Keratinocyte (primary cell): Measurements from ENCODE around the gene LYZL4. TPM values are rescaled to one million over a fixed set of nuclear protein-coding genes. Genes with fewer than 3 reads are reported as not detected.
A peak's percentile ranks its signal among the peaks of the same experiment; 100 is the strongest.

Source experiments
- DNase-seq: peaks from one replicate; pipeline ENCODE4 v3.0.0-alpha.2; 2011; ENCODE audit warnings: low read depth, missing footprints, low spot score
- FAIRE-seq: peaks from 2 replicates; lab custom pipeline; 2011; peaks lifted over from hg19 to GRCh38; lab: Jason Lieb, UNC
- H2AFZ ChIP-seq: 2 replicates; pipeline ENCODE4 v1.6.0; 2012; ENCODE audit warnings: low read length, control low read depth, inconsistent platforms; ENCODE audit not compliant: control insufficient read depth
- H3K27ac ChIP-seq: 2 replicates; pipeline ENCODE4 v1.5.1; 2011; ENCODE audit warnings: low read length; ENCODE audit not compliant: control insufficient read depth, insufficient read depth
- H3K27me3 ChIP-seq: 3 replicates; pipeline ENCODE4 v1.6.0; 2011; ENCODE audit warnings: low read length; ENCODE audit not compliant: control insufficient read depth, insufficient read depth; ENCODE audit errors: extremely low read depth
- H3K36me3 ChIP-seq, 2 experiments: 2 replicates in 1 of 2; 3 replicates in 1 of 2; pipeline ENCODE4 v1.5.1; 2011; ENCODE audit warnings: low read length in 2 of 2, mild to moderate bottlenecking in 1 of 2; ENCODE audit not compliant: control insufficient read depth in 2 of 2, insufficient read depth in 2 of 2; ENCODE audit errors: extremely low read depth in 1 of 2
- H3K4me1 ChIP-seq: 3 replicates; pipeline ENCODE4 v1.5.1; 2011; ENCODE audit warnings: low read length; ENCODE audit not compliant: control insufficient read depth, insufficient read depth; ENCODE audit errors: extremely low read depth
- H3K4me2 ChIP-seq: 3 replicates; pipeline ENCODE4 v1.6.0; 2011; ENCODE audit warnings: low read depth, low read length; ENCODE audit not compliant: control insufficient read depth, insufficient read depth; ENCODE audit errors: extremely low read depth
- H3K4me3 ChIP-seq, 3 experiments: fragments of 200-600 bp in 1 of 3; sonication (generic) in 1 of 3; 2 replicates in 2 of 3; 3 replicates in 1 of 3; pipeline ENCODE4 v1.5.1; 2011 to 2016; ENCODE audit warnings: low read length in 3 of 3, mild to moderate bottlenecking in 3 of 3, control low read depth in 2 of 3, inconsistent platforms in 1 of 3, low read depth in 1 of 3, mixed read lengths in 1 of 3, mixed run types in 1 of 3, moderate library complexity in 1 of 3; ENCODE audit not compliant: control insufficient read depth in 2 of 3, insufficient read depth in 2 of 3; ENCODE audit errors: extremely low read depth in 1 of 3
- H3K79me2 ChIP-seq: 2 replicates; pipeline ENCODE4 v1.6.0; 2012; ENCODE audit warnings: low read length; ENCODE audit not compliant: control insufficient read depth, insufficient read depth
- H3K9ac ChIP-seq: 3 replicates; pipeline ENCODE4 v1.6.0; 2011; ENCODE audit warnings: low read length; ENCODE audit not compliant: control insufficient read depth, insufficient read depth; ENCODE audit errors: extremely low read depth
- H3K9me1 ChIP-seq: 3 replicates; pipeline ENCODE4 v1.6.0; 2011; ENCODE audit warnings: low read length; ENCODE audit not compliant: control insufficient read depth, insufficient read depth; ENCODE audit errors: extremely low read depth
- H3K9me3 ChIP-seq: 2 replicates; pipeline ENCODE4 v1.5.1; 2012; ENCODE audit warnings: low read depth, low read length; ENCODE audit not compliant: control insufficient read depth
- H4K20me1 ChIP-seq: 3 replicates; pipeline ENCODE4 v1.6.0; 2011; ENCODE audit warnings: low read length; ENCODE audit not compliant: control insufficient read depth, insufficient read depth; ENCODE audit errors: extremely low read depth
- EZH2 ChIP-seq: IDR thresholded peaks from one replicate; pipeline ENCODE4 v1.6.1; 2012; ENCODE audit warnings: inconsistent platforms, mild to moderate bottlenecking, low read length, moderate library complexity
- dilution Hi-C: fragments of 300-500 bp; cut with MboI; formaldehyde crosslinking; loops from one replicate; pipeline ENCODE4 v1.7.0; 2020; ENCODE audit warnings: low sequenced_read_pairs; ENCODE audit not compliant: extremely low pct_ligation_motif_present
- polyA plus RNA-seq, 5 experiments: library from polyadenylated mRNA; depleted of rRNA in 3 of 5; stranded (reverse) in 3 of 5; stranded (forward) in 1 of 5; unstranded in 1 of 5; fragments of >200 nt; gene quantifications; 1 replicate in 1 of 5; 2 replicates in 3 of 5; 3 replicates in 1 of 5; pipeline versions ENCODE4 v1.2.1 to v1.2.3, GENCODE V29; 2011 to 2012; ENCODE audit warnings: missing spikeins in 2 of 5, low read depth in 1 of 5, low replicate concordance in 1 of 5
- TF ChIP-seq, protein P1 (sequence below), 3 experiments: IDR thresholded peaks in 1 of 3; conservative IDR thresholded peaks in 1 of 3; optimal IDR thresholded peaks in 1 of 3; 2 replicates in 2 of 3; 3 replicates in 1 of 3; pipeline versions ENCODE3 to v1.5.1; 2011; ENCODE audit warnings: low read length in 3 of 3, mild to moderate bottlenecking in 3 of 3, moderate library complexity in 2 of 3, control low read depth in 1 of 3, inconsistent platforms in 1 of 3; ENCODE audit not compliant: insufficient read depth in 2 of 3; ENCODE audit errors: extremely low read depth in 1 of 3

The LYZL4 gene
- polyA plus RNA-seq, 1 donor (not counting 4 experiments of a cell fraction or from before 2014, with no cell fraction given) = not detected

DNA sequence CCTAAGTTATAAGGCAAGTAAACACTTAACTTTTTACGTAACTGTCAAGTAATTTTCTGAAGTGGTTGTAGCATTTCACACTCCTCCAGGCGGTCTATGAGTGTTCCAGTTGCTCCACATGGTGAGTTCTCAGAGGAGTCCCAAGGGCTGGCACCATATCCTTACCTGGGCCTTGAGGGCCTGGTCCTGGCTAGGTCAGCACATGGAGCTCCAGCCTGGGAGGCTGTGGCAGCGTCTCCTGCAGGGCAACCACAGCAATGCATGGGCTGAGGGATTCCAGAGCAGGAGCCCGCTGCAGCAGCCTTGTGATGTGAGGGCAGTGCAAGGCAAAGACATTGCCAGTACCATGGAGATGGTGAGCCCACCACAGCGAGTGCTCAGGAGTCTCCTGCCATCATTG is 32.2 kb upstream of the LYZL4 start:
- no peaks in the 10 kb centered on the region for H3K79me2 ChIP-seq
- no peaks in the 10 kb centered on the region for H4K20me1 ChIP-seq
- DNase-seq (no peak), FAIRE-seq (no peak)
- dilution Hi-C loops = loop anchor here (25.0 kb wide), 1 partner anchor 180 kb away; the partner anchor contains the start of gene CCK
- no peaks in the 10 kb centered on the region for H3K4me1 ChIP-seq
- H3K36me3 ChIP-seq = no peaks in the 10 kb centered on the region
- H3K4me2 ChIP-seq = no peak overlapping the region
- no peak overlapping the region for H2AFZ ChIP-seq
- H3K9me3 ChIP-seq = no peaks in the 10 kb centered on the region
- no peak overlapping the region for H3K9ac ChIP-seq
- H3K27ac ChIP-seq = no peak overlapping the region
- peaks cover 4% of the 10 kb centered on the region for H3K27me3 ChIP-seq
- no peak overlapping the region for H3K4me3 ChIP-seq
- TF ChIP-seq EZH2 = no peak
- TF ChIP-seq, protein P1, sequence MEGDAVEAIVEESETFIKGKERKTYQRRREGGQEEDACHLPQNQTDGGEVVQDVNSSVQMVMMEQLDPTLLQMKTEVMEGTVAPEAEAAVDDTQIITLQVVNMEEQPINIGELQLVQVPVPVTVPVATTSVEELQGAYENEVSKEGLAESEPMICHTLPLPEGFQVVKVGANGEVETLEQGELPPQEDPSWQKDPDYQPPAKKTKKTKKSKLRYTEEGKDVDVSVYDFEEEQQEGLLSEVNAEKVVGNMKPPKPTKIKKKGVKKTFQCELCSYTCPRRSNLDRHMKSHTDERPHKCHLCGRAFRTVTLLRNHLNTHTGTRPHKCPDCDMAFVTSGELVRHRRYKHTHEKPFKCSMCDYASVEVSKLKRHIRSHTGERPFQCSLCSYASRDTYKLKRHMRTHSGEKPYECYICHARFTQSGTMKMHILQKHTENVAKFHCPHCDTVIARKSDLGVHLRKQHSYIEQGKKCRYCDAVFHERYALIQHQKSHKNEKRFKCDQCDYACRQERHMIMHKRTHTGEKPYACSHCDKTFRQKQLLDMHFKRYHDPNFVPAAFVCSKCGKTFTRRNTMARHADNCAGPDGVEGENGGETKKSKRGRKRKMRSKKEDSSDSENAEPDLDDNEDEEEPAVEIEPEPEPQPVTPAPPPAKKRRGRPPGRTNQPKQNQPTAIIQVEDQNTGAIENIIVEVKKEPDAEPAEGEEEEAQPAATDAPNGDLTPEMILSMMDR (optimal IDR thresholded peaks at IDR 0.05 in 1 of 3, IDR thresholded peaks at IDR 0.05 in 1 of 3, conservative IDR thresholded peaks at IDR 0.05 in 1 of 3; ENCODE audit: extremely low read depth in 1 of 3, insufficient read depth in 2 of 3, low read length in 3 of 3) = peak in 2 of 3 experiments; percentile 15 to 42
- no peaks in the 10 kb centered on the region for H3K9me1 ChIP-seq

DNA sequence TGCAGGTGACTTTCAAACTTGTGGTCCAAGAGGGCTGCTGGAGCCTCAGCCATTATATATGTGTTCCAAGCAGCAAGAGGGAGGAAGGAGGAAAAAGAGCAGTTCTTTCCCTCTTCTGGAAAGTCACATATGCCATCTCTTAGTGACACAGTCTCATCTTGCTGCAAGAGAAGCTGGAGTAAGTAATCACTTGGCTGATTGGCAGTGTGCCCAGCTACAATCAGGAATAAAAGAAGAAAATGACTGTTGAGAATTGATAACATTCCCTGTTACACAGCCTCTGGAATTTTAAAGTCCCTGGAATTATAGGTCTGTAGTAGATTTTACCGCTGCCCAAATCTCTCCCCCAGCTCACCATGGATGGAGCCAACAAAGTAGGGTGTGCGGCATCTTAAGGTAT is 31.4 kb upstream of the LYZL4 start:
- TF ChIP-seq EZH2 = no peak
- TF ChIP-seq, protein P1 (optimal IDR thresholded peaks at IDR 0.05 in 1 of 3, IDR thresholded peaks at IDR 0.05 in 1 of 3, conservative IDR thresholded peaks at IDR 0.05 in 1 of 3; ENCODE audit: extremely low read depth in 1 of 3, insufficient read depth in 2 of 3, low read length in 3 of 3) = no peak
- no peaks in the 10 kb centered on the region for H4K20me1 ChIP-seq
- no peak for DNase-seq
- H3K27ac ChIP-seq = no peak overlapping the region
- no peaks in the 10 kb centered on the region for H3K9me1 ChIP-seq
- peaks cover 4% of the 10 kb centered on the region for H3K27me3 ChIP-seq
- no peak overlapping the region for H3K9ac ChIP-seq
- dilution Hi-C loops = loop anchor here (25.0 kb wide), 1 partner anchor 179 kb away; the partner anchor contains the start of gene CCK
- no peak for FAIRE-seq
- no peaks in the 10 kb centered on the region for H3K4me1 ChIP-seq
- no peak overlapping the region for H3K4me3 ChIP-seq
- H2AFZ ChIP-seq = no peak overlapping the region
- H3K79me2 ChIP-seq = no peaks in the 10 kb centered on the region
- H3K36me3 ChIP-seq = no peaks in the 10 kb centered on the region
- no peak overlapping the region for H3K4me2 ChIP-seq
- H3K9me3 ChIP-seq = no peaks in the 10 kb centered on the region
